HG03460 (cell line): Measurements from ENCODE around the gene DPT.

Experiments
- ATAC-seq: cut with Tn5 transposase; IDR thresholded peaks from one replicate; pipeline ENCODE4 v1.9.1; 2021; ENCODE audit not compliant: unreplicated experiment

Gene DPT

GRCh38 chr1:168706391-168706992 lies 22.5 kb downstream of the DPT start:
- ATAC-seq, result no peak

- no peak for ATAC-seq
These were observed 28.3 kb downstream of the DPT start for GRCh38 chr1:168700575-168701268.

- ATAC-seq, result no peak
These were observed 30.6 kb downstream of the DPT start for GRCh38 chr1:168698453-168698852.

GRCh38 chr1:168697356-168698126 lies 31.5 kb downstream of the DPT start:
- ATAC-seq, result no peak

- no peak for ATAC-seq
These were observed 32.8 kb downstream of the DPT start for GRCh38 chr1:168696125-168696760.

- no peak for ATAC-seq
These were observed 35.2 kb downstream of the DPT start for GRCh38 chr1:168693872-168694238.

GRCh38 chr1:168693197-168693871 lies 35.7 kb downstream of the DPT start:
- no peak for ATAC-seq

- ATAC-seq, result no peak
These were observed 36.5 kb downstream of the DPT start for GRCh38 chr1:168692472-168692871.

- ATAC-seq, result no peak
These were observed 37.5 kb downstream of the DPT start for GRCh38 chr1:168691541-168691940.

- no peak for ATAC-seq
These were observed 39.0 kb downstream of the DPT start for GRCh38 chr1:168689726-168690602.

GRCh38 chr1:168689327-168689657 lies 39.7 kb downstream of the DPT start:
- ATAC-seq, result no peak

GRCh38 chr1:168688644-168689326 lies 40.2 kb downstream of the DPT start:
- no peak for ATAC-seq

- ATAC-seq, result no peak
These were observed 41.2 kb downstream of the DPT start for GRCh38 chr1:168687816-168688215.

- ATAC-seq, result no peak
These were observed 42.3 kb downstream of the DPT start for GRCh38 chr1:168686666-168687065.

- ATAC-seq, result no peak
These were observed 45.1 kb downstream of the DPT start for GRCh38 chr1:168683871-168684270.

GRCh38 chr1:168676861-168677260 lies 52.1 kb downstream of the DPT start:
- ATAC-seq, result no peak

- no peak for ATAC-seq
These were observed 52.8 kb downstream of the DPT start for GRCh38 chr1:168676029-168676812.

- no peak for ATAC-seq
These were observed 54.9 kb downstream of the DPT start for GRCh38 chr1:168673974-168674683.
